ENCODE data around the gene NF1. TPM values are rescaled to one million over a fixed set of nuclear protein-coding genes. Genes with fewer than 3 reads are reported as not detected.

NF1 gene
- polyA plus RNA-seq, 3 donors = 1.2 to 7.4 (median 2.1) TPM

DNA sequence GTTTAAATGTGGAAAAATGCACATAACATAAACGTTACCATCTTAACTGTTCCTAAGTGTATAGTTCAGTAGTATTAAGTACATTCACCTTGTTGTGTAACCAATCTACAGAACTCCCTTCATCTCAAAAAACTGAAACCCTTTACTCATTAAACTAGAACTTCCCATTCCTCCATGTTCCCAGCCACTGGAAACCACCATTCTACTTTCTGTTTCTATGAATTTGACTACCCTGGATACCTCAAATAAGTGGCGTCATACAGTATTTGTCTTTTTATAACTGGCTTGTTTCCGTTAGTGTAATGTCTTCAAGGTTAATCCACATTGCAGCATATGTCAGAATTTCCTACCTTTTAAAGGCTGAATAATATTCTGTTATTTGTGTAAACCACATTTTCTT is 38.2 kb downstream of the NF1 start:
- Mint-ChIP-seq H3K9me3 (peaks cover 0 to 6% (median 0%) of the 10 kb centered on the region in 7 donors), H3K4me1 (peaks cover 7% of the 10 kb centered on the region), H3K36me3 (peaks cover 14 to 34% of the 10 kb centered on the region in 2 donors), H3K4me3 (no peak overlapping the region), H3K27me3 (ENCODE audit: low read depth in 3 of 3) (no peaks in the 10 kb centered on the region), H3K27ac (no peak overlapping the region)
- Histone ChIP-seq H3K4me3 (replicated peaks in 1 of 3; ENCODE audit: low read depth in 2 of 3, low read length in 3 of 3) (no peak overlapping the region), H4K20me1 (ENCODE audit: insufficient read depth, low read length) (no peaks in the 10 kb centered on the region), H3K36me3 (replicated peaks in 1 of 2; ENCODE audit: control insufficient read depth in 1 of 2, insufficient read depth in 2 of 2, low read length in 2 of 2) (peaks cover 0 to 3% of the 10 kb centered on the region in 2 donors), H3K79me2 (ENCODE audit: insufficient read depth, low read length) (peaks cover 9% of the 10 kb centered on the region), H3K9ac (ENCODE audit: insufficient read depth, low read length, poor library complexity, severe bottlenecking) (no peak overlapping the region), H2AFZ (ENCODE audit: insufficient read depth, low read depth, low read length, poor library complexity, severe bottlenecking) (no peak overlapping the region), H3K27me3 (ENCODE audit: control insufficient read depth in 2 of 2, insufficient read depth in 2 of 2, low read length in 2 of 2) (no peaks in the 10 kb centered on the region), H3K27ac (ENCODE audit: low read depth in 1 of 2, low read length in 2 of 2) (no peak overlapping the region), H3K4me1 (ENCODE audit: control insufficient read depth in 1 of 2, insufficient read depth in 2 of 2, low read length in 2 of 2) (no peaks in the 10 kb centered on the region), H3K9me3 (replicated peaks in 1 of 2; ENCODE audit: control insufficient read depth in 1 of 2, insufficient read depth in 1 of 2, low read length in 2 of 2) (no peaks in the 10 kb centered on the region), H3K4me2 (replicated peaks; ENCODE audit: extremely low read depth, low read length, poor library complexity, severe bottlenecking) (no peak overlapping the region)
- DNase-seq = no peak
- no CpG with 5 or more reads among the region's 3 CpGs for WGBS (ENCODE audit: insufficient coverage)
- intact Hi-C loops (cut with micrococcal nuclease) = no loop called here
- TF ChIP-seq CTCF (IDR thresholded peaks at IDR 0.05) = no peak

DNA sequence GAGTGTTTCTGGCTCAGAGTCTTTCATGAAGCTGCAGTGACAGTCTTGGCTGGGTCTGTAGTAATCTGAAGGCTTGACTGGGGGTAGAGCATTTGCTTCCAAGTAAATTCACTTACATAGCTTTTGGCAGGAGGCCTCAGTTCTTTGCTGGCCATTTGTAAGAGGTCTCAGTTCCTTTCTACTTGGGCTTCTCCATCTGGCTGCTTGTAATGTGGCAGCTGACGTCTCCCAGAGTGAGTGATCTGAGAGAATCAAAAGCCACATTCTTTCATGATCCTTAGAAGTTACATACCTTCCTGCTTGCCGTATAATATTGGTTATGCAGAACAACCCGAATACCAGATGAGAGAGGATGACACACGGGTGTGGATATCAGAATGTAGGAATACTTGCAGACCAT is 39.8 kb downstream of the NF1 start:
- no peak overlapping the region for H3K9ac ChIP-seq (ENCODE audit: insufficient read depth, low read length, poor library complexity, severe bottlenecking)
- no CpG with 5 or more reads among the region's 4 CpGs for WGBS (ENCODE audit: insufficient coverage)
- H4K20me1 ChIP-seq (ENCODE audit: insufficient read depth, low read length) = no peaks in the 10 kb centered on the region
- peaks cover 18 to 35% of the 10 kb centered on the region in 2 donors for H3K36me3 Mint-ChIP-seq
- H3K4me1 Mint-ChIP-seq = peaks cover 3% of the 10 kb centered on the region
- H3K4me1 ChIP-seq (ENCODE audit: control insufficient read depth in 1 of 2, insufficient read depth in 2 of 2, low read length in 2 of 2) = no peaks in the 10 kb centered on the region
- intact Hi-C loops (cut with micrococcal nuclease) = no loop called here
- no peak overlapping the region for H3K4me2 ChIP-seq (replicated peaks; ENCODE audit: extremely low read depth, low read length, poor library complexity, severe bottlenecking)
- no peaks in the 10 kb centered on the region for H3K9me3 ChIP-seq (replicated peaks in 1 of 2; ENCODE audit: control insufficient read depth in 1 of 2, insufficient read depth in 1 of 2, low read length in 2 of 2)
- no peaks in the 10 kb centered on the region for H3K27me3 ChIP-seq (ENCODE audit: control insufficient read depth in 2 of 2, insufficient read depth in 2 of 2, low read length in 2 of 2)
- no peak overlapping the region for H2AFZ ChIP-seq (ENCODE audit: insufficient read depth, low read depth, low read length, poor library complexity, severe bottlenecking)
- peaks cover 0 to 6% (median 0%) of the 10 kb centered on the region in 7 donors for H3K9me3 Mint-ChIP-seq
- H3K4me3 ChIP-seq (replicated peaks in 1 of 3; ENCODE audit: low read depth in 2 of 3, low read length in 3 of 3) = no peak overlapping the region
- H3K27me3 Mint-ChIP-seq (ENCODE audit: low read depth in 3 of 3) = no peaks in the 10 kb centered on the region
- H3K27ac ChIP-seq (ENCODE audit: low read depth in 1 of 2, low read length in 2 of 2) = no peak overlapping the region
- TF ChIP-seq CTCF (IDR thresholded peaks at IDR 0.05) = no peak
- H3K79me2 ChIP-seq (ENCODE audit: insufficient read depth, low read length) = peaks cover 9% of the 10 kb centered on the region
- no peak overlapping the region for H3K4me3 Mint-ChIP-seq
- H3K36me3 ChIP-seq (replicated peaks in 1 of 2; ENCODE audit: control insufficient read depth in 1 of 2, insufficient read depth in 2 of 2, low read length in 2 of 2) = peaks cover 0 to 9% of the 10 kb centered on the region in 2 donors
- no peak overlapping the region for H3K27ac Mint-ChIP-seq
- no peak for DNase-seq
